K562 (cell line): ENCODE data around the gene VWA7. TPM values are rescaled to one million over a fixed set of nuclear protein-coding genes. Genes with fewer than 3 reads are reported as not detected.

ENCODE experiments used
- ATAC-seq: fragments of 200-7000 bp; cut with Tn5 transposase; 3 replicates; pipeline ENCODE4 v1.9.1; 2020; ENCODE audit warnings: moderate library complexity
- BruUV-seq: library from RNA; stranded (reverse); fragments of 400-500 nt; replicated peaks from 2 replicates; lab custom pipeline; 2021; lab: Mats Ljungman, UMichigan
- CTCF ChIA-PET: fragments of 300-600 bp; formaldehyde crosslinking; extraction: SDS; loops from one replicate; lab custom pipeline; 2021; ENCODE audit warnings: low intra/inter-chr PET ratio; lab: Yijun Ruan, JAX
- POLR2A ChIA-PET: fragments of 300-600, 350-650 bp; sonication (Branson Sonifier 250); formaldehyde crosslinking; extraction: SDS; loops from one replicate; lab custom pipeline; 2021; ENCODE audit warnings: antibody characterized with exemption, inconsistent platforms; lab: Yijun Ruan, JAX
- DNase-seq, 4 experiments: peaks; one replicate each; pipeline versions ENCODE4 v3.0.0 to v3.0.0-alpha.2; 2011 to 2018; ENCODE audit warnings: low spot score in 3 of 4, mixed read lengths in 3 of 4; ENCODE audit errors: extremely low read depth in 1 of 4
- FAIRE-seq: peaks from 2 replicates; lab custom pipeline; 2011; peaks lifted over from hg19 to GRCh38; lab: Jason Lieb, UNC
- H2AFZ ChIP-seq: 2 replicates; pipeline ENCODE4 v1.6.0; 2011; ENCODE audit warnings: low read depth, low read length, control low read depth, inconsistent platforms
- H3K27ac ChIP-seq: fragments of 200-600 bp; 3 replicates; pipeline ENCODE4 v1.8.0; 2011; ENCODE audit warnings: low read depth, mild to moderate bottlenecking, control low read depth, inconsistent platforms, low read length, moderate library complexity, mixed read lengths; ENCODE audit errors: extremely low read depth
- H3K27me3 ChIP-seq, 2 experiments: fragments of 300-600 bp in 1 of 2; 2 replicates in 1 of 2; 3 replicates in 1 of 2; pipeline versions ENCODE4 v1.6.0 to v1.8.0; 2011; ENCODE audit warnings: inconsistent platforms in 2 of 2, low read length in 2 of 2, mild to moderate bottlenecking in 1 of 2, mixed read lengths in 1 of 2, moderate library complexity in 1 of 2; ENCODE audit not compliant: control insufficient read depth in 2 of 2, insufficient read depth in 2 of 2
- H3K36me3 ChIP-seq: fragments of 300-600 bp; 3 replicates; pipeline ENCODE4 v1.8.0; 2011; ENCODE audit warnings: mild to moderate bottlenecking, low read length, inconsistent platforms; ENCODE audit not compliant: control insufficient read depth, insufficient read depth
- H3K4me1 ChIP-seq, 2 experiments: fragments of 200-600 bp in 1 of 2; replicated peaks in 1 of 2; 2 replicates in 1 of 2; 3 replicates in 1 of 2; pipeline versions ENCODE4 v1.5.1 to v1.8.0; 2011; ENCODE audit warnings: inconsistent platforms in 2 of 2, low read length in 2 of 2, mild to moderate bottlenecking in 1 of 2, mixed read lengths in 1 of 2, moderate library complexity in 1 of 2; ENCODE audit not compliant: control insufficient read depth in 2 of 2, insufficient read depth in 2 of 2
- H3K4me2 ChIP-seq: 2 replicates; pipeline ENCODE4 v1.6.1; 2011; ENCODE audit warnings: low read length, control low read depth, inconsistent platforms, mixed read lengths; ENCODE audit not compliant: insufficient read depth
- H3K4me3 ChIP-seq: fragments of 200-600 bp; sonication (generic), shearing (Covaris generic); 2 replicates; pipeline ENCODE4 v1.5.1; 2016; ENCODE audit warnings: control low read depth, inconsistent platforms
- H3K79me2 ChIP-seq: fragments of 200-600 bp; 3 replicates; pipeline ENCODE4 v1.8.0; 2011; ENCODE audit warnings: low read length, inconsistent platforms; ENCODE audit not compliant: control insufficient read depth, insufficient read depth
- H3K9ac ChIP-seq, 2 experiments: 2 replicates each; pipeline versions ENCODE4 v1.6.0 to v1.6.1; 2011; ENCODE audit warnings: low read depth in 2 of 2, low read length in 2 of 2, control low read depth in 1 of 2, inconsistent platforms in 1 of 2, mild to moderate bottlenecking in 1 of 2, mixed read lengths in 1 of 2; ENCODE audit not compliant: insufficient read depth in 1 of 2
- H3K9me1 ChIP-seq: one replicate; pipeline ENCODE4 v1.6.0; 2011; ENCODE audit warnings: inconsistent platforms, mild to moderate bottlenecking, low read length, moderate library complexity; ENCODE audit not compliant: control insufficient read depth, insufficient read depth
- H3K9me3 ChIP-seq: replicated peaks from 2 replicates; pipeline ENCODE4 v1.5.1; 2011; ENCODE audit warnings: low read depth, low read length, inconsistent platforms; ENCODE audit not compliant: control insufficient read depth, insufficient read depth
- H4K20me1 ChIP-seq: replicated peaks from 2 replicates; pipeline ENCODE4 v1.6.1; 2011; ENCODE audit warnings: low read length, inconsistent platforms, mixed read lengths; ENCODE audit not compliant: control insufficient read depth, insufficient read depth
- ADNP ChIP-seq: fragments of 200-800 bp; sonication (Bioruptor generic); IDR thresholded peaks from 2 replicates; pipeline ENCODE4 v1.6.1; 2016; ENCODE audit warnings: missing genetic modification characterization, missing compliant biosample characterization
- CBX5 ChIP-seq: IDR thresholded peaks from 2 replicates; pipeline ENCODE4 v1.6.1; 2014; ENCODE audit warnings: low read depth, borderline replicate concordance
- DEAF1 ChIP-seq: fragments of 450-650 bp; formaldehyde crosslinking; IDR thresholded peaks from 2 replicates; pipeline ENCODE4 v1.4.0; 2020; ENCODE audit warnings: mild to moderate bottlenecking, moderate library complexity
- KLF1 ChIP-seq: fragments of 450-650 bp; IDR thresholded peaks from 2 replicates; pipeline ENCODE4 v1.6.1; 2016; ENCODE audit warnings: missing genetic modification characterization, missing compliant biosample characterization
- NR2C1 ChIP-seq, 2 experiments: fragments of 450-650 bp; IDR thresholded peaks; 2 replicates each; pipeline ENCODE4 v1.6.1; 2017; ENCODE audit warnings: mild to moderate bottlenecking in 2 of 2, antibody characterized with exemption in 1 of 2, inconsistent platforms in 1 of 2, missing compliant biosample characterization in 1 of 2, missing genetic modification characterization in 1 of 2
- NR4A1 ChIP-seq, 2 experiments: fragments of 250-450 bp in 1 of 2; fragments of 450-650 bp in 1 of 2; sonication (Bioruptor Pico) in 1 of 2; IDR thresholded peaks; 2 replicates each; pipeline versions ENCODE4 v1.4.0 to v1.6.1; 2016 to 2020; ENCODE audit warnings: mild to moderate bottlenecking in 2 of 2, missing compliant biosample characterization in 1 of 2, missing genetic modification characterization in 1 of 2, moderate library complexity in 1 of 2
- REST ChIP-seq, 2 experiments: fragments of 450-650 bp; formaldehyde crosslinking in 1 of 2; IDR thresholded peaks; 2 replicates each; pipeline versions ENCODE4 v1.4.0 to v1.6.1; 2014 to 2020; ENCODE audit warnings: mild to moderate bottlenecking in 2 of 2, borderline replicate concordance in 1 of 2, low read depth in 1 of 2
- SIN3A ChIP-seq, 2 experiments: fragments of 150-350 bp in 1 of 2; IDR thresholded peaks; 2 replicates each; pipeline ENCODE4 v1.6.1; 2011 to 2016; ENCODE audit warnings: borderline replicate concordance in 2 of 2, low read depth in 2 of 2, low read length in 2 of 2, mild to moderate bottlenecking in 2 of 2, moderate library complexity in 2 of 2; ENCODE audit not compliant: control insufficient read depth in 1 of 2
- TGIF2 ChIP-seq: sonication (generic); formaldehyde crosslinking; IDR thresholded peaks from 2 replicates; pipeline ENCODE4 v1.8.1; 2022; ENCODE audit warnings: mild to moderate bottlenecking, missing genetic modification reagents, moderate library complexity
- ZBTB1 ChIP-seq: sonication (generic); formaldehyde crosslinking; IDR thresholded peaks from 2 replicates; pipeline ENCODE4 v1.8.1; 2023; ENCODE audit warnings: missing genetic modification reagents, low read depth, mild to moderate bottlenecking, borderline replicate concordance
- WGBS: fragments of 100-300 bp; shearing (Covaris generic); methylation state at CpG from one replicate; pipeline ENCODE4 v1.1.6; 2016; ENCODE audit warnings: low coverage, mixed read lengths; ENCODE audit not compliant: insufficient coverage; ENCODE audit errors: missing lambda C conversion rate; 5-methylcytosine and 5-hydroxymethylcytosine counted together
- in situ Hi-C: fragments of 300-500 bp; cut with MboI; formaldehyde crosslinking; loops from 4 replicates; pipeline ENCODE4 v1.15.0; 2018; ENCODE audit warnings: inconsistent platforms, mixed read lengths
- intact Hi-C: fragments of 100-400 bp; cut with micrococcal nuclease; formaldehyde crosslinking; loops from 2 replicates; pipeline ENCODE4 v1.14.2; 2022
- polyA plus RNA-seq, 8 experiments: library from polyadenylated mRNA; depleted of rRNA in 4 of 8; stranded (reverse) in 5 of 8; unstranded in 3 of 8; fragments of >200 nt; fragmentation: Nextera tagmentation in 2 of 8; fragmentation: Illumina TruSeq in 1 of 8; extraction: Ambion mirVana in 2 of 8; extraction: Trizol in 1 of 8; gene quantifications; 2 replicates each; pipeline versions ENCODE4 v1.2.1 to v1.2.3, GENCODE V29; 2011 to 2014; ENCODE audit warnings: inconsistent platforms in 1 of 8, missing spikeins in 1 of 8
- total RNA-seq, 7 experiments: library from RNA; depleted of rRNA in 6 of 7; stranded (reverse); fragments of >200 nt in 6 of 7; fragmentation: Illumina TruSeq in 2 of 7; extraction: Trizol in 2 of 7; gene quantifications; 2 replicates each; pipeline versions ENCODE4 v1.2.1 to v1.2.3, GENCODE V29; 2011 to 2021; ENCODE audit warnings: low replicate concordance in 1 of 7

VWA7 gene
- total and polyA plus RNA-seq, 9 of the 15 experiments (the other 6 are each of a cell fraction or from before 2014, with no cell fraction given), result 0.18 to 2.9 (median 0.95) TPM

GRCh38 chr6:31729515-31729978 is 47.6 kb downstream of the VWA7 start:
- no TSS peak for BruUV-seq
- Histone ChIP-seq H3K9ac (peak overlapping the region; percentile 58 to 85), H3K27ac (peak overlapping the region; percentile 75), H3K9me1 (peaks cover 5% of the 10 kb centered on the region), H3K4me2 (peak overlapping the region; percentile 94), H2AFZ (peak overlapping the region; percentile 71), H3K9me3 (no peaks in the 10 kb centered on the region), H4K20me1 (peaks cover 12% of the 10 kb centered on the region), H3K4me1 (peaks cover 53 to 67% of the 10 kb centered on the region in 2 experiments), H3K27me3 (no peaks in the 10 kb centered on the region), H3K4me3 (peak overlapping the region; percentile 65), H3K79me2 (peaks cover 41% of the 10 kb centered on the region), H3K36me3 (peaks cover 70% of the 10 kb centered on the region)
- ChIA-PET POLR2A (interaction anchor here (0.7 to 15.0 kb wide), 34 partner anchors 4 to 317 kb away, joined by 3 to 236 read pairs (median 5); partner anchors contain the start of genes ABHD16A, C6orf47, CLIC1 and CSNK2B), CTCF (interaction anchor here (0.6 to 2.0 kb wide), 4 partner anchors 31 to 141 kb away, joined by 3 to 18 read pairs (median 6); no protein-coding TSS in a partner anchor)
- FAIRE-seq (peak; percentile 60), DNase-seq (peak; percentile 91 to 97 (median 94)), ATAC-seq (peak; percentile 84)
- in situ Hi-C loops, result no loop called here
- WGBS, result under 1% methylated on average over 29 of the region's 29 CpGs
- intact Hi-C loops, result loop anchor here (1.0 to 2.0 kb wide), 4 partner anchors 40 to 97 kb away; partner anchors contain the start of genes HSPA1B and VARS1
- TF ChIP-seq SIN3A (IDR thresholded peaks at IDR 0.05; ENCODE audit: borderline replicate concordance in 2 of 2, control insufficient read depth in 1 of 2, low read depth in 2 of 2, low read length in 2 of 2) (peak in 1 of 2 experiments; percentile 99; a peak in 2 of 4 replicates), REST (IDR thresholded peaks at IDR 0.05; ENCODE audit: borderline replicate concordance) (no peak), REST (CRISPR knock-in tag; IDR thresholded peaks at IDR 0.05; ENCODE audit: low read depth) (no peak), KLF1 (tag) (0 out of 2 replicates have a peak, but pooled peaks have one; percentile 46), DEAF1 (CRISPR knock-in tag) (peak; percentile 99), TGIF2 (no peak), ADNP (tag) (no peak), NR4A1 (CRISPR knock-in tag; IDR thresholded peaks at IDR 0.05) (no peak; the same call in 1 of the 2 replicates), NR4A1 (tag; IDR thresholded peaks at IDR 0.05) (0 out of 2 replicates have a peak, but pooled peaks have one; percentile 48), NR2C1 (IDR thresholded peaks at IDR 0.05) (no peak), NR2C1 (tag; IDR thresholded peaks at IDR 0.05) (peak; percentile 66), CBX5 (no peak), ZBTB1 (CRISPR knock-in tag) (no peak)
